Spleen (tissue), 11 donors: ENCODE data around the gene PCGF3. TPM values are rescaled to one million over a fixed set of nuclear protein-coding genes. Genes with fewer than 3 reads are reported as not detected.

Experiments
- DNase-seq: peaks from one replicate; pipeline ENCODE4 v3.0.0-alpha.2; 2020
- H3K27ac ChIP-seq, 8 donors: fragments of 200-600 bp; sonication (generic) in 7 of 8; 1 replicate in 4 of 8; 2 replicates in 4 of 8; pipeline versions ENCODE4 v1.5.0 to v1.8.0; 2016 to 2021; ENCODE audit warnings: inconsistent platforms in 4 of 8, mild to moderate bottlenecking in 4 of 8, moderate library complexity in 1 of 8
- H3K27me3 ChIP-seq, 7 donors: fragments of 200-600 bp; sonication (generic) in 6 of 7; replicated peaks in 1 of 7; 1 replicate in 4 of 7; 2 replicates in 3 of 7; pipeline versions ENCODE4 v1.5.0 to v1.8.0; 2016 to 2021; ENCODE audit warnings: inconsistent platforms in 3 of 7, mild to moderate bottlenecking in 1 of 7
- H3K36me3 ChIP-seq, 6 donors: fragments of 200-600 bp; sonication (generic) in 5 of 6; 1 replicate in 4 of 6; 2 replicates in 2 of 6; pipeline versions ENCODE4 v1.5.0 to v1.8.0; 2016 to 2021; ENCODE audit warnings: inconsistent platforms in 2 of 6
- H3K4me1 ChIP-seq, 6 donors: fragments of 200-600 bp; sonication (generic) in 5 of 6; 1 replicate in 3 of 6; 2 replicates in 3 of 6; pipeline versions ENCODE4 v1.5.0 to v1.8.0; 2016 to 2021; ENCODE audit warnings: inconsistent platforms in 3 of 6
- H3K4me3 ChIP-seq, 8 donors: fragments of 200-600 bp; sonication (generic) in 7 of 8; 1 replicate in 4 of 8; 2 replicates in 4 of 8; pipeline versions ENCODE4 v1.5.0 to v1.8.0; 2016 to 2021; ENCODE audit warnings: inconsistent platforms in 4 of 8, mild to moderate bottlenecking in 4 of 8, moderate library complexity in 2 of 8
- H3K9me3 ChIP-seq, 8 donors: fragments of 200-600 bp; sonication (generic) in 7 of 8; 1 replicate in 4 of 8; 2 replicates in 4 of 8; pipeline versions ENCODE4 v1.5.0 to v1.8.0; 2016 to 2021; ENCODE audit warnings: inconsistent platforms in 4 of 8
- CTCF ChIP-seq, 11 experiments: fragments of 200-600 bp in 7 of 11; fragments of 450-650 bp in 4 of 11; sonication (generic) in 4 of 11; IDR thresholded peaks in 8 of 11; conservative IDR thresholded peaks in 3 of 11; 1 replicate in 7 of 11; 2 replicates in 4 of 11; pipeline versions ENCODE4 v1.4.0 to v1.8.0; 2016 to 2021; ENCODE audit warnings: antibody characterized with exemption in 11 of 11, inconsistent platforms in 4 of 11, mild to moderate bottlenecking in 1 of 11
- POLR2A ChIP-seq, 3 donors: fragments of 450-650 bp; IDR thresholded peaks; one replicate each; pipeline ENCODE4 v1.5.1; 2017; ENCODE audit warnings: antibody characterized with exemption in 3 of 3, mild to moderate bottlenecking in 1 of 3
- POLR2AphosphoS5 ChIP-seq, 3 donors: sonication (generic); formaldehyde crosslinking; IDR thresholded peaks; one replicate each; pipeline ENCODE4 v1.5.1; 2017; ENCODE audit warnings: antibody characterized with exemption in 3 of 3
- WGBS, 5 donors: extraction: QIAGEN DNeasy Blood & Tissue Kit in 3 of 5; methylation state at CpG; one replicate each; pipeline versions ENCODE4 v1.1.5 to v1.1.7; 2013 to 2018; 5-methylcytosine and 5-hydroxymethylcytosine counted together
- intact Hi-C: fragments of 100-400 bp; cut with DNase I; formaldehyde crosslinking; loops from one replicate; pipeline ENCODE4 v1.15.0; 2023; ENCODE audit warnings: low total_unique reads
- polyA plus RNA-seq, 3 donors: library from polyadenylated mRNA; stranded (reverse); fragments of 200-250 nt; gene quantifications; one replicate each; pipeline ENCODE4 v1.2.1, GENCODE V29; 2013
- total RNA-seq, 7 donors: library from RNA; depleted of rRNA in 3 of 7; stranded (reverse); fragments of >200 nt in 3 of 7; fragmentation: NEBNext Ultra II Directional in 4 of 7; extraction: Animal tissue kit (Norgen Biotek cat#: 25700) in 4 of 7; gene quantifications; one replicate each; pipeline versions ENCODE4 v1.1.0 to v1.2.1, GENCODE V29; 2016 to 2021
- donor health status: healthy with polysubstance abuse.
- donor health status: DM: no; HTN: no; CAD: no; lungs with moderate emphysema.
- donor health status: DM: no; HTN: no; CAD: no.
- donor health status: Bipolar disorder and iron deficiency.
- donor health status: healthy.
- donor health status: DM: no; HTN: no; CAD: no.
- donor health status: DM: yes; HTN: yes; CAD: no.

PCGF3 gene
- total and polyA plus RNA-seq, 10 donors = 29.7 to 102 (median 69.4) TPM

- no peaks in the 10 kb centered on the region for H3K36me3 ChIP-seq
- peak; percentile 77 for DNase-seq
- no peaks in the 10 kb centered on the region for H3K9me3 ChIP-seq
- H3K4me3 ChIP-seq = no peak overlapping the region
- no peak overlapping the region for H3K27ac ChIP-seq
- TF ChIP-seq POLR2AphosphoS5 (IDR thresholded peaks at IDR 0.05) (no peak), POLR2A (IDR thresholded peaks at IDR 0.05) (no peak), CTCF (IDR thresholded peaks at IDR 0.05 in 8 of 11, conservative IDR thresholded peaks at IDR 0.05 in 3 of 11) (no peak)
- 74 to 91% (median 83%) methylated on average over 6 to 27 of the region's 27 CpGs for WGBS, 5 donors
- intact Hi-C loops = no loop called here
- peaks cover 9 to 98% (median 61%) of the 10 kb centered on the region in 7 donors for H3K27me3 ChIP-seq
- peaks cover 7 to 86% (median 66%) of the 10 kb centered on the region in 6 donors for H3K4me1 ChIP-seq
Observed at GRCh38 chr4:789571-790465, 84.2 kb downstream of the PCGF3 start.

- no peak for DNase-seq
- intact Hi-C loops = no loop called here
- H3K9me3 ChIP-seq = no peaks in the 10 kb centered on the region
- H3K4me3 ChIP-seq = no peak overlapping the region
- H3K36me3 ChIP-seq = no peaks in the 10 kb centered on the region
- TF ChIP-seq CTCF (IDR thresholded peaks at IDR 0.05 in 8 of 11, conservative IDR thresholded peaks at IDR 0.05 in 3 of 11) = no peak
- TF ChIP-seq POLR2AphosphoS5 (IDR thresholded peaks at IDR 0.05) = no peak
- TF ChIP-seq POLR2A (IDR thresholded peaks at IDR 0.05) = no peak
- peaks cover 6 to 87% (median 67%) of the 10 kb centered on the region in 6 donors for H3K4me1 ChIP-seq
- no peak overlapping the region for H3K27ac ChIP-seq
- peaks cover 7 to 98% (median 61%) of the 10 kb centered on the region in 7 donors for H3K27me3 ChIP-seq
- 54 to 78% (median 77%) methylated on average over 4 to 8 of the region's 8 CpGs for WGBS, 5 donors
Observed at GRCh38 chr4:790466-790820, 84.8 kb downstream of the PCGF3 start.

- no peaks in the 10 kb centered on the region for H3K9me3 ChIP-seq
- H3K27ac ChIP-seq = no peak overlapping the region
- intact Hi-C loops = no loop called here
- DNase-seq = no peak
- H3K36me3 ChIP-seq = no peaks in the 10 kb centered on the region
- TF ChIP-seq POLR2A (IDR thresholded peaks at IDR 0.05) (no peak), POLR2AphosphoS5 (IDR thresholded peaks at IDR 0.05) (no peak), CTCF (IDR thresholded peaks at IDR 0.05 in 8 of 11, conservative IDR thresholded peaks at IDR 0.05 in 3 of 11) (no peak)
- H3K4me1 ChIP-seq = peaks cover 3 to 81% (median 62%) of the 10 kb centered on the region in 6 donors
- no peak overlapping the region for H3K4me3 ChIP-seq
- peaks cover 6 to 98% (median 59%) of the 10 kb centered on the region in 7 donors for H3K27me3 ChIP-seq
- WGBS, 5 donors = 63 to 74% (median 68%) methylated on average over 17 to 29 of the region's 29 CpGs
Observed at GRCh38 chr4:791252-791897, 85.7 kb downstream of the PCGF3 start.
